HG03520 (cell line): ENCODE results near the gene CINP.

ENCODE experiments used
- ATAC-seq: cut with Tn5 transposase; IDR thresholded peaks from one replicate; pipeline ENCODE4 v1.9.1; 2021; ENCODE audit warnings: mild to moderate bottlenecking, moderate library complexity; ENCODE audit not compliant: unreplicated experiment

CINP gene

GRCh38 chr14:102362545-102363181 lies at the start of gene CINP, which contains the start of gene TECPR2:
TSS of gene CINP (minus strand) at chr14:102362890. CDS start at chr14:102362851, 39 bp downstream.
TSS of gene TECPR2 (plus strand) at chr14:102362941. CDS start at chr14:102376722, 13,781 bp downstream.
- ATAC-seq, result peak; percentile 83

GRCh38 chr14:102408724-102409123 lies 46.0 kb upstream of the CINP start:
- ATAC-seq, result no peak

GRCh38 chr14:102407258-102407657 lies 44.6 kb upstream of the CINP start:
- ATAC-seq, result no peak

GRCh38 chr14:102403028-102403427 lies 40.3 kb upstream of the CINP start:
- no peak for ATAC-seq

- no peak for ATAC-seq
Observed at GRCh38 chr14:102396521-102396920, 33.8 kb upstream of the CINP start.

GRCh38 chr14:102394717-102395375 lies 32.2 kb upstream of the CINP start:
- no peak for ATAC-seq

- ATAC-seq, result no peak
Observed at GRCh38 chr14:102392506-102392905, 29.8 kb upstream of the CINP start.

GRCh38 chr14:102390064-102390855 lies 27.6 kb upstream of the CINP start:
- ATAC-seq, result no peak

- no peak for ATAC-seq
Observed at GRCh38 chr14:102389246-102389645, 26.6 kb upstream of the CINP start.

- no peak for ATAC-seq
Observed at GRCh38 chr14:102387086-102387485, 24.4 kb upstream of the CINP start.

GRCh38 chr14:102378830-102379229 lies 16.1 kb upstream of the CINP start:
- ATAC-seq, result no peak

GRCh38 chr14:102377696-102378095 lies 15.0 kb upstream of the CINP start:
- no peak for ATAC-seq

- ATAC-seq, result no peak
Observed at GRCh38 chr14:102375119-102375518, 12.4 kb upstream of the CINP start.

GRCh38 chr14:102374264-102374663 lies 11.6 kb upstream of the CINP start:
- no peak for ATAC-seq

GRCh38 chr14:102373110-102373509 lies 10.4 kb upstream of the CINP start:
- ATAC-seq, result no peak

- ATAC-seq, result no peak
Observed at GRCh38 chr14:102371361-102371760, 8.7 kb upstream of the CINP start.

GRCh38 chr14:102370305-102370809 lies 7.7 kb upstream of the CINP start:
- ATAC-seq, result no peak

GRCh38 chr14:102363182-102363943 lies 673 bp upstream of the CINP start:
- ATAC-seq, result peak; percentile 11

- peak; percentile 33 for ATAC-seq
Observed at GRCh38 chr14:102362084-102362483, 606 bp downstream of the CINP start.

- ATAC-seq, result no peak
Observed at GRCh38 chr14:102360388-102360787, 2.3 kb downstream of the CINP start.

- no peak for ATAC-seq
Observed at GRCh38 chr14:102359341-102359740, 3.3 kb downstream of the CINP start.
